Esophagus squamous epithelium (tissue), 5 donors: ENCODE measurements around the gene P4HA3. TPM values are rescaled to one million over a fixed set of nuclear protein-coding genes. Genes with fewer than 3 reads are reported as not detected.

Experiments
- DNase-seq: peaks from one replicate; lab custom pipeline; 2025; lab: John Stamatoyannopoulos, UW
- H3K27ac ChIP-seq, 4 donors: fragments of 200-600 bp; sonication (generic); one replicate each; pipeline ENCODE4 v1.5.1; 2016 to 2019; ENCODE audit warnings: mild to moderate bottlenecking in 1 of 4
- H3K27me3 ChIP-seq, 4 donors: fragments of 200-600 bp; sonication (generic); 1 replicate in 3 of 4; 2 replicates in 1 of 4; pipeline versions ENCODE4 v1.5.1 to v1.6.0; 2017 to 2021; ENCODE audit warnings: antibody characterized with exemption in 1 of 4
- H3K36me3 ChIP-seq, 3 donors: fragments of 200-600 bp; sonication (generic); one replicate each; pipeline ENCODE4 v1.5.1; 2016 to 2019
- H3K4me1 ChIP-seq, 3 donors: fragments of 200-600 bp; sonication (generic); one replicate each; pipeline ENCODE4 v1.5.1; 2017 to 2019
- H3K4me3 ChIP-seq, 4 donors: fragments of 200-600 bp; sonication (generic); 1 replicate in 3 of 4; 2 replicates in 1 of 4; pipeline ENCODE4 v1.5.1; 2016 to 2019; ENCODE audit warnings: mild to moderate bottlenecking in 2 of 4, moderate library complexity in 1 of 4
- H3K9me3 ChIP-seq, 3 donors: fragments of 200-600 bp; sonication (generic); one replicate each; pipeline ENCODE4 v1.5.1; 2016 to 2019
- POLR2A ChIP-seq, 4 donors: fragments of 450-650 bp; IDR thresholded peaks; one replicate each; pipeline ENCODE4 v1.6.1; 2017; ENCODE audit warnings: antibody characterized with exemption in 4 of 4, mild to moderate bottlenecking in 4 of 4, moderate library complexity in 3 of 4
- WGBS, 2 donors: methylation state at CpG; one replicate each; pipeline ENCODE4 v1.1.5; 2018; 5-methylcytosine and 5-hydroxymethylcytosine counted together
- intact Hi-C: fragments of 100-400 bp; cut with DNase I; formaldehyde crosslinking; loops from one replicate; pipeline ENCODE4 v1.15.0; 2022
- total RNA-seq, 4 donors: library from RNA; depleted of rRNA; stranded (reverse); fragments of >200 nt; gene quantifications; one replicate each; pipeline ENCODE4 v1.1.0, GENCODE V29; 2016
- TF ChIP-seq, protein P1 (sequence below), 6 experiments: fragments of 450-650 bp in 4 of 6; fragments of 200-600 bp in 2 of 6; sonication (generic) in 2 of 6; IDR thresholded peaks; one replicate each; pipeline ENCODE4 v1.5.1; 2016 to 2019; ENCODE audit warnings: antibody characterized with exemption in 6 of 6, mild to moderate bottlenecking in 4 of 6, moderate library complexity in 4 of 6
- donor health status: DM: yes; HTN: yes; CAD: no.

The P4HA3 gene
- total RNA-seq, 4 donors from 2014 or later: 0.19 TPM; not detected in 3

- Histone ChIP-seq H3K36me3 (peaks cover 13 to 78% (median 27%) of the 10 kb centered on the region in 3 donors), H3K9me3 (no peaks in the 10 kb centered on the region), H3K4me1 (peaks cover 0 to 10% (median 3%) of the 10 kb centered on the region in 3 donors), H3K27ac (no peak overlapping the region), H3K27me3 (no peaks in the 10 kb centered on the region), H3K4me3 (no peak overlapping the region)
- WGBS, 2 donors: 77 to 80% methylated on average over 8 of the region's 8 CpGs
- no peak for DNase-seq
- intact Hi-C loops: no loop called here
- TF ChIP-seq POLR2A (IDR thresholded peaks at IDR 0.05): no peak
- TF ChIP-seq, protein P1, sequence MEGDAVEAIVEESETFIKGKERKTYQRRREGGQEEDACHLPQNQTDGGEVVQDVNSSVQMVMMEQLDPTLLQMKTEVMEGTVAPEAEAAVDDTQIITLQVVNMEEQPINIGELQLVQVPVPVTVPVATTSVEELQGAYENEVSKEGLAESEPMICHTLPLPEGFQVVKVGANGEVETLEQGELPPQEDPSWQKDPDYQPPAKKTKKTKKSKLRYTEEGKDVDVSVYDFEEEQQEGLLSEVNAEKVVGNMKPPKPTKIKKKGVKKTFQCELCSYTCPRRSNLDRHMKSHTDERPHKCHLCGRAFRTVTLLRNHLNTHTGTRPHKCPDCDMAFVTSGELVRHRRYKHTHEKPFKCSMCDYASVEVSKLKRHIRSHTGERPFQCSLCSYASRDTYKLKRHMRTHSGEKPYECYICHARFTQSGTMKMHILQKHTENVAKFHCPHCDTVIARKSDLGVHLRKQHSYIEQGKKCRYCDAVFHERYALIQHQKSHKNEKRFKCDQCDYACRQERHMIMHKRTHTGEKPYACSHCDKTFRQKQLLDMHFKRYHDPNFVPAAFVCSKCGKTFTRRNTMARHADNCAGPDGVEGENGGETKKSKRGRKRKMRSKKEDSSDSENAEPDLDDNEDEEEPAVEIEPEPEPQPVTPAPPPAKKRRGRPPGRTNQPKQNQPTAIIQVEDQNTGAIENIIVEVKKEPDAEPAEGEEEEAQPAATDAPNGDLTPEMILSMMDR (IDR thresholded peaks at IDR 0.05): no peak
Measured at GRCh38 chr11:74253361-74253760, 58.1 kb downstream of the P4HA3 start.

DNA sequence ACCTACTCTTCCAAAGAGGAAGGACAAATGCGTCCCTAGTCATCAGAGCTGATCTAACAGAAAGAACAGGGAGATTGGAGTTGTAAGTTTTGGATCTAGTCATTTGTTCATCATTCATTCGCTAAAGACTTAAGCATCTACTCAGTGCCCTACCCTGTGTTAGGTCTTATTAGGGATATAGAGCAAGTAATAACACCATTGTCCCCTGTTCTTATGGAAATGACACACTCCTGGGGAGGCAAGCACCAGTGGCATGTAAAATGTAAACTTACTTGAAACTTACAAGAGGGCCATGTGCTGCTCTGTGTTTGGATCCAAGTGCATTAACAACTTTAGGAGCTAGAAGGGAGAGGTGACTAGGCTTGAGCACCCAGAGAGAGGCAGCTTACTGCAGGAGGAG lies 61.9 kb downstream of the P4HA3 start:
- no peak for DNase-seq
- Histone ChIP-seq H3K27me3 (no peaks in the 10 kb centered on the region), H3K27ac (no peak overlapping the region), H3K4me1 (no peaks in the 10 kb centered on the region), H3K9me3 (no peaks in the 10 kb centered on the region), H3K4me3 (no peak overlapping the region), H3K36me3 (peaks cover 9 to 96% (median 38%) of the 10 kb centered on the region in 3 donors)
- TF ChIP-seq, protein P1 (IDR thresholded peaks at IDR 0.05): no peak
- no peak for TF ChIP-seq POLR2A (IDR thresholded peaks at IDR 0.05)
- intact Hi-C loops: no loop called here
- 88 to 94% methylated on average over 2 of the region's 2 CpGs for WGBS, 2 donors

- TF ChIP-seq, protein P1 (IDR thresholded peaks at IDR 0.05): no peak
- TF ChIP-seq POLR2A (IDR thresholded peaks at IDR 0.05): no peak
- Histone ChIP-seq H3K36me3 (peaks cover 6 to 96% (median 33%) of the 10 kb centered on the region in 3 donors), H3K9me3 (no peaks in the 10 kb centered on the region), H3K4me3 (no peak overlapping the region), H3K27ac (no peak overlapping the region), H3K4me1 (no peaks in the 10 kb centered on the region), H3K27me3 (no peaks in the 10 kb centered on the region)
- intact Hi-C loops: no loop called here
- 92 to 100% methylated on average over 1 of the region's 1 CpG for WGBS, 2 donors
- DNase-seq: no peak
Measured at GRCh38 chr11:74248469-74248868, 63.0 kb downstream of the P4HA3 start.

GRCh38 chr11:74238243-74238642 lies 73.2 kb downstream of the P4HA3 start:
- intact Hi-C loops: no loop called here
- peaks cover 0 to 98% (median 4%) of the 10 kb centered on the region in 3 donors for H3K36me3 ChIP-seq

DNA sequence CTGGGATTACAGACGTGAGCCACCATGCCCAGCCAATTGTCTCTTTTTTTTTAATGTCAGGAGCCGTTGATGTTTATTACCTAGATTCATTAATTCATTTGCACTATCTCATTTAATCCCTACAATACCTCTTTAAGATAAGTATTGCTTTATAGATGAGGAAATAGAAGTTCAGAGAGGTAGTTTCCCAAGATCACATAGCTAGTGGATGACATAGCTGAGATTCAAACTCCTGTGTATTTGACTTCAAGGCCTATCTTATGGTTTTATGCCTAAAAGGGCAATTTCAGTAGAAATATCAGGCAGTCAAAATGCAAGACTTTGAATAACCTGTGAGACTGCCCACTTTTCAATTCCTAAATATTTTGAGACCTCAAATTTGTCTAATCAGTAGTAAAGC lies 73.9 kb downstream of the P4HA3 start:
- H3K27ac ChIP-seq: no peak overlapping the region
- intact Hi-C loops: no loop called here
- DNase-seq: no peak
- no peak overlapping the region for H3K4me3 ChIP-seq
- no peak for TF ChIP-seq POLR2A (IDR thresholded peaks at IDR 0.05)
- TF ChIP-seq, protein P1 (IDR thresholded peaks at IDR 0.05): no peak
- no peaks in the 10 kb centered on the region for H3K9me3 ChIP-seq
- WGBS, 2 donors: 77 to 91% methylated on average over 2 of the region's 2 CpGs
- no peaks in the 10 kb centered on the region for H3K27me3 ChIP-seq
- no peaks in the 10 kb centered on the region for H3K4me1 ChIP-seq
- H3K36me3 ChIP-seq: peaks cover 0 to 100% (median 4%) of the 10 kb centered on the region in 3 donors

More at GRCh38 chr11:74238243-74238642, 73.2 kb downstream of the P4HA3 start:
- Histone ChIP-seq H3K9me3 (no peaks in the 10 kb centered on the region), H3K4me3 (no peak overlapping the region), H3K27ac (no peak overlapping the region), H3K4me1 (no peaks in the 10 kb centered on the region), H3K27me3 (no peaks in the 10 kb centered on the region)
- no peak for TF ChIP-seq POLR2A (IDR thresholded peaks at IDR 0.05)
- TF ChIP-seq, protein P1 (IDR thresholded peaks at IDR 0.05): no peak
- DNase-seq: no peak
- WGBS, 2 donors: 74 to 76% methylated on average over 1 of the region's 1 CpG
